NOMO-1 treated with DMSO at 0.1 percent for 48 hours (cell line): Measurements from ENCODE around the gene CFAP251.
"Not testable (repeated sequence)": the region's sequence is repeated elsewhere in the genome, so short reads cannot be mapped to it uniquely, and the experiment has no call there.

Experiments used
- DNase-seq: peaks from one replicate; lab custom pipeline; 2025; ENCODE audit not compliant: unreplicated experiment; lab: John Stamatoyannopoulos, UW

CFAP251 gene

GRCh38 chr12:121974026-121974985 lies 55.9 kb downstream of the CFAP251 start:
- DNase-seq, result no peak

DNA sequence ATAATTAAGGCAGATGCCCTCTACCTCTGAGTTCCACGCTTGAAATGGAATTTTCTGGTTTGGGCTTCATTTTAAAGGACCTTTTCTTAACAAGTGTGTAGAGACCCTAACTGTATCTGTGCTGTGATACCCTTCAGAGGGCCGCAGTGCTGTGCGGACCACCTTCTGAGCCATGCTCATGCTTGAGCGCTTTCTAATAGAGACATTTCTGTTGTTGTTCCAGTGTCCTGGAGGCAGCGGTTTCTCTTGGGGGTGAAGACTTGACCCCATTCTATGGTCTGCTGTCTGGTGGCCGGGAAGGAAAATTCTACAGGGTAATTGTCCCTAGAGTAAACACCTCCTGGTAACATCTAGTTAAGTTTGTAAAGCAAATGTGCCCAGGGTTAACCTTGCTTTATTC lies 56.6 kb downstream of the CFAP251 start:
- no peak for DNase-seq

DNA sequence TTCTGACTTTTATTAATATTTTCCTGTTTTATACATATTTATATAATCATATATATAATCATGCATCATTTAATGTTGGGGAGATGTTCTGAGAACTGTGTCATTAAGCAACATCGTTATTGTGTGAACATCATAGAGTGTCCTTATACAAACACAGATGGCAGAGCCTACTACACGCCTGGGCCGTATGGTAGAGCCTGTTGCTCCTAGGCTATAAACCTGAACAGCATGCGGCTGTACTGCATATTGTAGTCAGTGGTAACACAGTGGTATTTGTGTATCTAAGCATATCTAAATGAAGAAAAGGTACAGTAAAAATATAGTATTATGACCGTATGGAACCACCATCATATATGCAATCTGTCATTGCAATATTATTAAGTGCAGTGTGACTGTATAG lies 58.6 kb downstream of the CFAP251 start:
- DNase-seq, result no peak

DNA sequence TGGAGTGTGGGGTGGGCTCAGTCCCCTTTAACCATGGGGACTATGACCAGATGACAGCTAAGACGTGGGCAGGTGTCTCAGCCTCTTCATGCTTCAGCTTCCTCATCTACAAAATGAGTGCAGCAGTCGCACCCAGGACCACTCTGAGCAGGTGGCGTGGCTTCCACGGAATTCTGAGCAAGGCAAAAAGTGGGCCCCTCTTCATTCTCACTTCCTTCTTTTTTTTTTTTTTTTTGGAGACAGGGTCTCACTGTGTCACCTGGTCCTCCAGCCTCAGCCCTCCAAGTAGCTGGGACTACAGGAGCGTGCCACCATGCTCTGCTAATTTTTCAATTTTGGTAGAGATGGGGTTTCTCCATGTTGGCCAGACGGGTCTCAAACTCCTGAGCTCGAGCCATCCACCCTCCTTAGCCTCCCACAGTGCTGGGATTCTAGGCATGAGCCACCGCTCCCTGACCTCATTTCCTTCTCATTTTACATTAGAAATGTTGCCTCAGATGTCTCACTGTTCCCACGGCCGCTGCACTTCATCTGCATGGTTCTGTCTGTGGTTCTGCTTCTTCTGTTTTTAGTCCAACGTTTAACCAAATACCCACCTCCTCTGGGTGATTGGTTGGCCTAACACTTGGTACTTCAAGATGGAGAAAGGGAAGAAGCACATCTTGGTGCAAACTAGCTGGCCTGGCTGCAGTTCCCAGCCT lies 61.9 kb downstream of the CFAP251 start:
- peak; percentile 77 for DNase-seq

GRCh38 chr12:121980892-121981272 lies 62.5 kb downstream of the CFAP251 start:
- DNase-seq, result no peak

DNA sequence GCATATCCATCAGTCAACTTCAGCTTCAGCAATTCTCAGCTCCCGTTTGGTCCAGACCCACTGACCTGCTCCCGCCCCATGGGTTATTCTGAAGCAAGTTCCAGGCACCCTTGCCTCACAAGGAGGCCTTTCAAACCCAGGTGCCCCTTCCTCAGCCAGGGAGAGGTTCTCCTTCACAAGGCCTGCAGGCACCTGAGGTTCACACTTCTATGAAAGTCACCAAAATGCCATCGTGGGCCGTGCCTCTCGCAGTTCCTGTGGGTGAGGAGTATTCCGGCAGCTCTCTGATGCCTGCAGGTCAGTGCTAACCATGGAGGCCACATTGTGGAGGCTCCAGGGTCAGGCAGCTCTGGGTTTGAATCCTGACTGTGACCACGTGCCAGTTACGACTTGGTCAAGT lies 63.1 kb downstream of the CFAP251 start:
- no peak for DNase-seq

- no peak for DNase-seq
These were observed 64.6 kb downstream of the CFAP251 start for GRCh38 chr12:121982950-121983349.

- peak; percentile 43 for DNase-seq
These were observed 65.3 kb downstream of the CFAP251 start for GRCh38 chr12:121983536-121984210.

DNA sequence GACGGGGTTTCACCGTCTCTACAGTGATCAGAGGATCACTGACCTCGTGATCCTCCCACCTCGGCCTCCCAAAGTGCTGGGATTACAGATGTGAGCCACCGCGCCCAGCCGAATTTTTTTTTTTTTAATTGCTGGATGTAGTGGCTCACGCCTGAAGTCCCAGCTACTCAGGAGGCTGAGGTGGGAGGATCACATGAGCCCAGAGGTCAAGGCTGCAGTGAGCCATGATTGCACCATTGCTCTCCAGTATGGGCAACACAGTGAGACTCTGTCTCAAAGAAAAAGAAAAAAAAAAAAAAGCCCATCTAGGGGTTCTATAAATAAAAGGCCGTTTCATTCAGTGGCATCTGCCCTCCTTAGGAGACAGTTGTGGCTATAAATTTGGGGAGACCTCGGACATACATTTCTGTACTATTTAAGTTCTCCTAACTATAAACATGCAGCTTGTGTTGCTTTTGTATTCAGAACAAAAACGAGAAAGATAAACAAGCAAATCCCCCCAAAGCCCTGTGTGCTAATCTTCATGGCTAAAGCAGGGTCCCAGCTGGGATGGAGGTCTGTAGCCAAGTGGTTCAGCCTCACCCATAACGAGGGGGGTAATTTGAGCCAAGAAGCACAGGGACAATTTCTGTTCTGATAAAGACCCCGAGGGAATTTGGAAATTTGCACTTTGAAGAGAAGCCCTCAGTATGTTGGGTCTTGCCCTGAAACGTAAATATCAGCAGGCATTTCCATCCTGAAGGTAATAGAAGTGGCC lies 68.3 kb downstream of the CFAP251 start:
- DNase-seq, result no peak

GRCh38 chr12:121988519-121988918 lies 70.1 kb downstream of the CFAP251 start:
- not testable (repeated sequence) for DNase-seq

- DNase-seq, result no peak
These were observed 71.1 kb downstream of the CFAP251 start for GRCh38 chr12:121989276-121990113.

GRCh38 chr12:121990114-121990647 lies 71.8 kb downstream of the CFAP251 start:
- no peak for DNase-seq

- no peak for DNase-seq
These were observed 72.6 kb downstream of the CFAP251 start for GRCh38 chr12:121990692-121991603.

DNA sequence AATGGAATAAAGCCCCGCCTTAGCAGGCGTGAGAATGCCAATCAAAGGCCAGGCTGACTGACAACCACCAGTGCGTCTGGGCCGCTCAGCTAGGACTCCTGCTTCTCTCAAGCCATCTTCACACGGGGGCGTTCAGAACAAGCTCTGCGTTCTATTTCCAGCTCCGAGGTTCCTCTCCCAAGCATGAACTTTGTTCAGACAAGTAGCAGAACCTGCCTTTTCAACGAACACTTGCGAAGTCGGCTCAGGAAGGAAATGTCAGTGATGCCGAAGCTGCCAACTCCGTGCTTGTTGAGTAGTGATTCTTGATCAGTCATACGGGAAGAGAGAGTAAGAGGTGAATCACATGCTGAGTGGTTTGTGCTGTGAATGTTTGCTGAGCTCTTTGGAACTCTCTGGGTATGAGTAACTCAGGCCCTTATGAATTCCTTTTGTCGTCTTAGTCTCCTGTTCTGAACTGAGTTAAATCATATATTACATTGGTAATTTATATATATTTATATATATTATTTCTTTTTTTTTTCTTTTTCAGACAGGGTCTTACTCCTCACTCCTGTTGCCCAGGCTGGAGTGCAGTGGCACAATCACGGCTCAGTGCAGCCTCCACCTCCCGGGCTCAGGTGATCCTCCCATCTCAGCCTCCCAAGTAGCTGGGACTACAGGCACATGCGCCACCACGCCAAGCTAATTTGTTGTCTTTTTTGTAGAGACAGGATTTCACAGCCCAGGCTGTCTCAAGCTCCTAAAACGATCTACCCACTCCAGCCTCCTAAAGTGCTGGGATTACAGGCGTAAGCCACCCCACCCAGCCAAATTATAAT lies 73.9 kb downstream of the CFAP251 start:
- DNase-seq, result peak; percentile 89

DNA sequence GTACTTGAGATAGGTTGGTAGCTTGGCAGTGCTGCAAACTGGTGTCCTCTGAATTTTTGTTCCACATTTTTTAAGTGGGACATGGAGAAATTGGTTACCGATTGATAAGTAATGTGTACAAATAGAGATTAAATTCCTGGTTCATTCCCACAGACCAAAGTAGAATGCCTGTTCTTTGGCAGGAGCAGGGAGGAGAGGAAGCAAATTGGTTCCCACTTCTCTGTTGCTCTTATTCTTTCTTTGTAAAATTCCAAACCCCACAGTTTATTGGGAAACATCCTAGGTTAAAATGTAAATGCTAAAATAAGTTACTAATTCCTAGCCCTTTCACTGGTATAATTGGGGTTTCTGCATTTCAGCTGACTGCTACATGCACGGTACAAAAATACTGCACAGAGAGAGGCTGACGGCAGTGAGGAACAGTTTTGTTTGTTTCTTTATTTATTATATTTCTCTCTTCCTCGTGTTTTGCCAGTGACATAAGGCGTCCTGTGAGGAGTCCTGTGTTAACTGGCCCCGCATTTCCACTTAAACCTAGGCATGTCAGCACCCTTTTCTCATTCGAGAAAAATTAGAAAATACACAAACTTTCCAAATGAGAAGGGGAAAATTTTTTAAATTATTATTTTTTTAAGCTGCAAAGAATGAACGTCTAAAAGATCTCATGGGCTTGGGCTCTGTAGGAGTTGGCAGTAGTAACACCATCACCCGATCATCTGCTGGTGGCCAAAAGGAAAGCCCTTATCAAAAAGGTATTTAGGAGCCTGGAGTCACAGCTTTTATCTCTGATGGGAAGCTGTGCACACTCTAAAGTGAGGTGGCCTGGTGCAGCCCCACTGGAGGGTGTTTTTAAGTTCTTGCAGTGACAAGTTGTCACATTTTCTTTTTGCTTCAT lies 77.9 kb downstream of the CFAP251 start:
- DNase-seq, result no peak

DNA sequence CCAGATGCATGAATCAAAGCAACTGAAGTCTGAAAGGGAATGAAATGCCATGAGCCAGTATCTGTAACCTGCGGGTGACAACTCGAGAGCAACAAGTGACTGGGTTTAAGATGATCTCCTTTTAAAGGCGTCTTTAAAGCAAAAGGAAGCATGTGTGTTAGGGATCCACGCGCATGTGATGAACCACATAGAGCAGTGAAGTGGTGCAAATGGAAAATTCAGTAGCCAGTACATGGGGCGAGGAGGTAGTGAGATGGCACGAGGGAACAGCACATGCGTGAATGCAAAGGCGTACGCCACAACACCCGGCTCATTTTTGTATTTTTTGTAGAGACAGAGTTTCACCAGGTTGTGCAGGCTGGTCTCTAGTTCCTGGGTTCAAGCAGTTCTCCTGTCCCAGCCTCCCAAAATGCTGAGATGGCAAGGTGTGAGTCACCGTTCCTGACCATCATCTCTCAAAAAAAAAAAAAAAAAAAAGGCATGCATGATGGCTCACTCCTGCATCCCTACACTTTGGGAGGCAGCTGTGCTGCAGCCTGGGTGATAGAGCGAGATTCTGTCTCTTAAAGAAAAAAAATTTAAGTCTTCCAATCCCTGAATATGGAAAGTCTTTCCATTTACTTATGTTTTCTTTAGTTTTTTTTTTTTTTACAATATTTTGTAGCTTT lies 78.7 kb downstream of the CFAP251 start:
- no peak for DNase-seq
